Fibroblast of peridontal ligament (primary cell): ENCODE data around the gene AGR2.

Source experiments
- DNase-seq: peaks from one replicate; pipeline ENCODE4 v3.0.0-alpha.2; 2010; ENCODE audit errors: extremely low read depth

Gene AGR2

DNA sequence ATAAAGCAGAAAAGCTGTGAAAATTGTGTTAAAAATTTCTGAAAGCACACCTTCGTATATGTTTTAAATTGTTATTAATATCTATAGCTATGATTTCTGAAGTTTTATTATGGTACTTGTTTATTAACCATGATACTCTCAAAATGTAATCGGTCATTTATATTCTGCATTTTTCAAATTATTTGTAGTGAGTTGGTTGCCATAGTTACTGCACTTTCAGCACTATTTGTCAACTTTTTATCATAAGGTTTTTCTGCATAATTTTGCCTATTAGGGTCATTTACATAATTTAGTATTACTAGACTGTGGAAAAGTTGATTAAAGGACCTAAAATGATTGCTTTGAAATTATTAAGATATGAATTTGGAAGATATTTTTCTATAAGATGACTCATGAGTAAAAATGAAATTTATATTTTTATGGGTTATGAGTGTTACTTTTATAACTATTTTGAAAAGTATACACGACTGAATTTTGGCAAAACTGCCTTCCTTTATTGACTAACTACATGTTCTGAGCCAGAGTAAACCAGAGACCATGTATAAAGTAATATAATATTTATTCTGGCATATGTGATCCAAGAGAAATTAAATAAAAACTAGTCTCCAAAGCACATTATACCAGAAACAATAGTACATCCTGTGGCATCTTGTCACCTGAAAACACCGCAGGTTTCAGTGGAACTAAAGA is 7.9 kb upstream of the AGR2 start:
- no peak for DNase-seq

DNA sequence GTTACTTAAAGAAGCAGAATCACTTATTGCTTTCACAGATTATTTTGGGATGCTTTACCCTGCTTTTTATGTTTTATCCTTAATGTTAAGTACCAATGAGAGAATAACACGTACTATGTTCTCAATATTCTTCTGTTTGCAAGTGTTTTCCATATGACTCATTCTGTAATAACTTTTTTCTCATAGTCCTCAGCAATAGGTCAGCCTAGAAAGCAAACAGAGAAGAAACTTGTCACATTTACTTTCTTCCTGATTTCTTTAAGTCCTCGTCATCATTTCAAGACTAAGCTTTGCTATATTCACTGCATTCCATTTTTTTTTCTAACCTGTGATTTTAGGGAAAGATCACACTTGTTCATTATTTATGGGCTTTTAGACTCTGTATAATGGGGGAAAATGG is 6.8 kb upstream of the AGR2 start:
- DNase-seq, result peak; percentile 49

DNA sequence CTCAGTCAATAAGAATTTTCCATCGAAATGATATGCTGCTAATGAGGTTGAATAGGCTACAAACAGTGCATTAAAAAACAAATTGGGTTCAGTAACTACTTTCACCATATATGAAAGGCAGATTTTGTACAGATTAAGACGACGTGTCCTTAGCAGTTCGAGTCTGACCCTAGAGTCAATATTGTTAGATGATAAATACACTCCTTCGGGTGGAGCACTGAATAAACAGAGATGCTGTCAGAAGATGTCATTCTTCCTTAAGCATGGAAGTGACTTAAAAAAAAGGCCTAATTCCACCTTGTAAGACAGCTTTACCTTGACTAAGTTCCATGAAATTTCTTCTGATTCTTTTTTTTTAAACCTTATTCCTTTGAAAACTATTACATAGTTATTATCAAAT is 5.8 kb upstream of the AGR2 start:
- no peak for DNase-seq

DNA sequence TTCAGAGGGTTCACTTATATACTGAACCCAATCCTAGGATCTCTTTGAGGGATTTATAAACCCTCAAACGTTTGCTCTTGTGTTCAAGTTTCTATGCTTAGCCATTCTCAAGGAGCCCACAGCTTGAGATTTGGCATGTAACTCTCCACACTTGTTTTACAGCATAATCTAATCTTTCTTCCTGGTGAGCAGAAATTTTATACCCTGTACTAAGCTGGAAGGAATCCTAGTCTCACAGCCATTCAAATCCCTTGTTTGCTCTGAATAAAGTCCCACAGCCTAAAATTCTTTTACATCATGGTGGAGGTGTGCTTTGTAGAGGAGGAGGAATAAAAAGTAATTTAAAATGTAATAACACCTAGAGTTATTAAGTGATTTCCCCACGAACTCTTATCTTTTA is 5.3 kb upstream of the AGR2 start:
- DNase-seq, result no peak

DNA sequence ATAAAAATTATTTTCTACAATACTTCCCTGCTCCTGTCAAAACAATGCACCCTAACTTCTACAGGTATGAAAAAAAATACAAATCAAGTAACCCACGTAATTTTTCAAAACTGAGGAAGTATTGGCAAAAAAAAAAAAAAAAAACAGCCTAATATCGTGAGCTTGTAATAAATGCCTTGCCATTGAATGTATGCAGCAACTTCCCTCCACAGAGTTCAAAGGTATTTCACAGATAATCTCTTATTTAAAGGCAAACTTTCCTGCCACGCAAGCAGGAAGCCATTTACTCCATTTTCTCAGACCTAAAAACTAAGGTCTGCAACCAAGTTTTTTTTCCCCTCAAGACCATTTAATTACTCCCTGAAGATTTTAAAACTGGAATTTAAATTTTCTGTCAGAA is 642 bp upstream of the AGR2 start:
- no peak for DNase-seq

DNA sequence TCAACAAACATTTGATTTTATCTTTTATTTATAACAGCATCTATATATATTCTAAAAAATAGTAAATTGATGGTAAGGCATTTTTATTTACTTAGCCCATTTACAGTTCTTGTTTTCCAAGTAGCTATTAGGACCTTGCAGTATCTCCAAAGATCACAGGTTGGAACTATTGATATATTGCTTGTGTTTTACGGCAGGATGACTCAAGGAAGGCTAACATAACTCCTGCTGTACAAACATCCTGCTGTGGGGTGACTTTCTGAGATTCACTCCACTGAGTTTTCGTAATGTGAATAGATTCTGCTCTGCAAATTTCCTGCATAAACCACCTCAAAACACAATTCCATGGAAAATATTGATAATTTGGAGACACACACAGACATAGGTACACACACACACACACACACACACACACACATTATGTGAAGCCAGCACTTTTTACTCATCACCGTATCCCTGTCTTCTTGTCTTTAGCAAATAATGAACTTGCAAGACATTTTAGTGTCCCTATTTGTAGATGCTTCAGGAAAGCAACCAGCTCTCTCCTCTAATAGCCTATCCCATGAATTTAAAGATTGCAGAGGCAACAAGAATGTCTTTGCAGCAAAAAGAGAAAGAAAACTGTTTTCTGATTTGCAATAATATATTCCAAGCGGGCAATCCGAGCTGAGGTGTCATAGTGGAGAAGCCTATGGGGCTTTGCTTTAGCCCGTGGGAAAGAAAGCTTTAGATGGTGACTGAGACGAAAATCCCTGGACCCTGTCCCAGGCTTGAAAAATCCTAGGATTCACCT is 722 bp downstream of the AGR2 start:
- DNase-seq, result no peak

DNA sequence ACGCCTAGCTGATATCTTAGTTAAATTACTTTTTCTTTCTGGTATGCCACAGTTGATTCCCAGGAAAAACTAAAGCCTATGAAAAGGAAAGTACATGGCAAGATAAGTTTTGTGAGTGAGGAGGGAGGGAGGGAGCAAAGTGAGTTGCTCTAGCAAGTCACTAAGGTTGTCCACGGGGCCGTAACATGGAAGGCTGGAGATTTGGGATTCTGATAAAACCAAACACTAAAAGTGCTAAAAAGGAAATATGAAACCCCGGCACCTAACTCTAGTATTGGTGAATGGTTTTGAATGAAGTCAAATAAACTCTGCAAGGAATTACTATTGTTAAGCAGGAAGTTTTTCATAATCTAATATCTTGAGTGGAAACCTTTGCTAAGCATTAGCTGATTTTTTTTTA is 1.7 kb downstream of the AGR2 start:
- no peak for DNase-seq

DNA sequence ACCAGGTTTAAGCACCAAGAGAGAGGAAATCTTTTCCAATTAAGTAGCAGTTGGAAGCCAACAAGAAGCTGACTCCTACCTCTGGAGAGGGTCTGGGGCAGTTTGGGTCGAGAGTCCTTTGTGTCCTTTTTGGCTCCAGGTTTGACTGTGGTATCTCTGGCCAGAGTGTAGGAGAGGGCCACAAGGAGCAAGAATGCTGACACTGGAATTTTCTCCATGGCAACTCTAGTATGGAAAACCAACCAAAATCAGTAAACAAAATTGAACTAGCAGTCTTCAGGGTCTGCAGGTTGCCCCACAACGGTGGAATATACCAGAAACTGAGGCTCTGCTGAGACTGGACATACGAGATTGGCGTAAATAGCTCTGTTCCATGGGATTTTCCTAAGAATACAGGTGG is 3.2 kb downstream of the AGR2 start:
- no peak for DNase-seq

DNA sequence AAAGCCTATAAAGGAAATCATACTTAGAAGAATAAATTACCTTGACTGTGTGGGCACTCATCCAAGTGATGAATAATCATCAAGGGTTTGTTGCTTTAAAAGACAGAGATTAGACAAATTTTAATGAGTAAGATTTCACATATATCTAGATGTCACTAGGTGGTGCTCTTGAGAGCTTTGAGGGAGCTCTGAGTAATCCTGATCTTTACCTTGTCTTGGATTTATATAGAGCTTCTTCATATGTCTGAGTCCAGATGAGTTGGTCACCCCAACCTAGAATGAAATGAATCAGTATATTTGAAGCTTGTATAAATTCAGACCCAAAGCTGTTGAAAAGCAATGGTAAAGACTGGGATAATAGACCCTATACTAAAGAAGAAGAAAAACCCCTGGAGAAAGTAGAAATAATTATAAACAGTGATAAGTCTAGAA is 3.7 kb downstream of the AGR2 start:
- peak; percentile 67 for DNase-seq

DNA sequence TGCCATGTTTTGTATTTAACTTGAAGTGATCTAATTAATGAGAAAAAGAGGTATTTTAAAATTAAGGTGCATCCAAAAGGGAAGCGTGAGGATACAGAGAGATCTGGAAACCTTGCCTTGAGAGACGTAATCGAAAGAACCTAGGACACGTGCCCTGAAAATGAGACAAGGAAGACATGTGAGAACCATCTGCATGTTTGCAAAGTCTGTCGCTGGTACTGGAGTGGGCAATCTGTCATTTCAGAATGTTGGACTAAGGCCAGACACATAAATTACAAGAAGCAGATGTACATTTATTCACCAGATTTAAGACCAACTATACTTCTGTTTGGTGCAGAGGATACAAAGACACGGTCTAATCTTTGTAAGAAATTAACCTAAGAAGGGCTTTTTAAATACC is 9.2 kb downstream of the AGR2 start:
- DNase-seq, result no peak

DNA sequence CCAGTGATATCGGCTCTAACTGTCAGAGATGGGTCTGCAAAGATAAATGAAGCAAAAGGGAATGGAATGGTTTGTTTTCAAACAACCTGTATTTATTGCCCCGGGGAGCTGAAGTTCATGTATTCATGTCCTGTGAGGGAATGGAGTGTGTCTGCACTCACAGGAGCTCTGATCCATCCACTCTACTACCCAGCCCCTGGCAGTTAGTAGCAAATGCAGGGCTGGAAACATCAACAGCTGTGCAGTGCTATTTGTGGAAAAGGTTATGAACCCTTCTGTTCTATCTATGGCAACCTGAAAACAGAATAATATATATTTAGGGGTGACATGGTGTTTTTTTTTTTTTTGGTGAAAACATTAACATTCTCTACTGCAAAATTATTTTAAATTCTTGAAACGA is 9.8 kb downstream of the AGR2 start:
- DNase-seq, result no peak

DNA sequence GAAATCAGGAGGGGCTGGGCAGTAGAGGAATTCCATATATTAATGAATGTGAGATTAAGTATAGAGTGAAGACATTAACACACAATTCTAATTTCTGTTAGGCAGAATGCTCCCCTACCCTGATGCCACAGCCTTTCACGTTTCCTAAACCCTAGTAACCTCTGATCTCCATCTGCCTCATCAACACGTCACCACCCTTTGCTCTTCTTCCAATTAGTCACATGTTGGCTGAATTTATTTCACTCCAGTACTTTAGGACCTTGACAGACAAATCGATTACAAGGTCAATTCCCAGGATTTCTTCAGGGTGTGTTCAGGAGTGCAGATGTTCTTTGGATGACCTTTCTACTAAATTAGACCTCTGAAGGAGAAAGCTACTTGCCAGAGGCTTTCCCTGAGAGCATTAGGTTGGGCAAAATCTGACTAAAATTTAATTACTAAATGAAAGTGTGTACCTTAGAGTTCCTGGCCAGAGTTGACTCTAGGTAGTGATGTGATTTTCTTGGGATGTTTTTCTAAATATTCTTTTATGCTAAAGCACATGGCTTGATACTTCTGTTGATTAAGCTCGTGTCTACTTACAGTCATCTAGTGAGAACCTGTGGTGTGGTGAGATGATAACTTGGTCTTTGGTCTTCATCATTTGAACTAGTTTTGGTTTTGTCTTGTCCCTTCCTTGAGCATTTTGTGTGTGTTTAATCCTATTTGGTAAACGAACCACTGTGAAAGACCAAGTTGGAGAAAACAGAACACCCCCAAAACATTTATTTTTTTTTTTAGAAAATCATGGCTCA is 12.7 kb downstream of the AGR2 start:
- no peak for DNase-seq

DNA sequence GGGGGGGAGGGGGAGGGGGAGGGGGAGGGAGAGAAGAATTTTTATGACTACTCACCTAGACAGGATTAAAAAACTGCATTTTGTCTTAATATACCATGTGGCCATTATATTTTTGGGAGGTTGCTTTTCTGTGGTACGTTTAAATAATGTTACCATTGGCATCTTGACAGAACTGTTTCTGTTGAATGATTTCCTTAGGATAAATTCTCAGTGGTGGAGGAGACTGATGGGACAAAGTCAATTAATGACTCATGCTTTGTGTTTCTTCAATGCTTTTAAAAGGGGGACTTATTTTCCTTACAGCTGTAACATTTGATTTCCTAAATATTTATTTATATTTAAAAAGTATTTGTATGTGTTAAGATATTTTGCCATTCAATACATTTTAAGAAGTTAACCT is 13.7 kb downstream of the AGR2 start:
- no peak for DNase-seq

DNA sequence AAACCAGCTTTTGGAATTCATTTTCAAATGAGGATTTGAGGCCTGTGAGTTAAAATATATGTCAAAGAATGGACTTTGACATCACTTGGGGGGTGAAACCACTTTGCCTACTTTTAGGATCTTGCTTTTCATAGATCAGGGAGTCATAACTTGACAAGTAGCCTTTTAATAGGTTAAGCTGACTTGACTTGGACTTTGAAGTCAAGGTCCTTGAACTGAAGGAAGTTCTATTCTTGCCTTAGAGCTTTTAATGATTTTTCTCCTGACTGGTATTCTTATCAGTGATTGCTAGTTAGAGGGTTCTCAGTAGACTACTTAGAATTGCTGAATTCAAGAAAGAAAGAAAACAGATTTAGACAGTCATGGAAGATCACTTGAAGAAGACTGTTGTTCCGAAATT is 17.7 kb downstream of the AGR2 start:
- no peak for DNase-seq

DNA sequence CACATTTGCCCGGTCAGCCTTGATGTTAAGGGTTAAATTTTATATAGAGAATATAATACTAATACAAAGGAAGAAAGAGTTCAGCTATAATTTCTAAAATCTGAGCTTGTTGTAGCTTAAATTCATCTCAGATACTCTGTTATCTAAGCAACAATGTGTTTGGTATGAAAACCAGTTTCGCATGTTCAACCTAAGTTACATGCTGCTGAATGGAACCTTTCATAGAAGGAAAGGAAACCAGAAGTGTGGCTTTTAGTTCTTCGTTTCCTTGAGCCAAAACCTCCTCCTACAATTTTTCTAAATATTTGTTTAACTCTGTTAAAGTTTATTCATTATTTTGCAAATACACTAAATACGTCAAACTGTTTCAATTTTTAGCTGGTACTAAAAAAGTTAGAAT is 18.5 kb downstream of the AGR2 start:
- no peak for DNase-seq

DNA sequence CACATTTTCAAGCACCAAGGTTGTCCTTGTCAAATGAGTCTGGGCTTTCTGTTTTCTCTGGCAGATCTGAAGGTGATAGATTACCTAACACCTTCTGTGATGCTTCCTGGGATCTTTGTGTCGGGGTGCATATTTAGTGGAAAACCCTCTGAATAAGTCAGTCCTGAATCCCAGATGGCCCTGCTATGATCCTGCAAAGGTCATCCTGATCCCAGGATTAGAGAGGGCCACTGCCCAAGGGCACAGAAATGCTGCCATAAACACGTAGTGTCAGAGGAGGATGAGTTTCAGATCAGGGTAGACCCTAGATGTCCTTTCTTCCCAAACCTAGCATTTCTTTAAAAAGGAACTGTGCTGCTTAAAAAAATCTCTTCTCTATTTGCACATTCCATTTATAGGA is 19.0 kb downstream of the AGR2 start:
- no peak for DNase-seq

DNA sequence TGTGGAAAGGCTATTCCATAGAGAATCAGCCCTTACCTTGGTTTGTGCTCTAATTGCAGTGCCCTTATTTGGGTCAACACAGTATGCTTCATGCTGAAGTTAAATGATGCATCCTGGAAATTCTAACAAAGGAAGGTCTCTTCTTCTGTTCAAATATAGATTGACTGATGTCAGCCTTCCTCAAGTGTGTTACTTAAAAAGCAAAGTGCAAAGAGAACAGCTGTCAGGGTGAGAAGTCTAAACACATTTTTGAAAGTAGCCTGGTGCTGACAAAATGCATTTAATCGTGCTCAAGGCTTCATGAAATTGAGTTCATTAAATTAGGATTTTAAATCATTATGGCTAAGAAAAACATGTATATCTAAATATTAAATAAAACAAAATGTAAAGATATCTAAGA is 19.5 kb downstream of the AGR2 start:
- no peak for DNase-seq

DNA sequence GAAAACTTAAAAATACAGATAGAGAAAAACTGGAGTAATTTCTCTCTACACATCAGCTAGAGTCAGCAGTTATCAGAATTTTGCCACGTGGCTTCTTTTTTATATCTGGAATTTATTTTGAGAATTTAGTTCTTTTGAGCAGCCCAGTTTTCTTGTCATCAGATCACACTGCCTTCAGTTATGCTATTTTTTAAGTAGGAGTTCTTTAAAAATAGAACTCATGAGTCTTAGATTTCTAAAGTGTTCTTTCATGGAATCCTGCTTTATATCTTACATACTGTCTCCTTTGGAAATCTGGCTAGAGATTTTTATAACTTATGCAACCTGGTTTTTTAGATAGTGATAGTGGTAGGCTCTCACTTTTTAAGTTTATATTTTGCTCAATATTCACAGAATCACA is 24.2 kb downstream of the AGR2 start:
- no peak for DNase-seq

DNA sequence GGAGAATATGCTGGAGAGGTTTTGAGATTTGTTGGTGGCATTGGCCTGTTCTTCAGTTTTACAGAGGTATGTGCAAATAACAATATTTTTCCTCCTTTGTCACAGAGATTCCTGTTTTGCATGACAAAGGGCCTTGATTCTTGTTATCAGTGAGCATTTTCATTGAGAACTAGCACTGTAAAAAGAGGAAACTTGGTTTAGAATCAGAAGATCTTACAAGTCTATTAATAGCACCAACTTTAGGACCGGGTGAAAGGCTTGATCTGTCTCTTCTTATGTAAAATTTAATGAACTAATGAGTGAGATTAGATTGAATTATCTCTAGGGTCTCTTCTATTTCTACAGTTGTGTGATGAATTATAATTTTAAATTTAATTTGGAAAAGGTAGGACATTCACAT is 25.7 kb downstream of the AGR2 start:
- no peak for DNase-seq

DNA sequence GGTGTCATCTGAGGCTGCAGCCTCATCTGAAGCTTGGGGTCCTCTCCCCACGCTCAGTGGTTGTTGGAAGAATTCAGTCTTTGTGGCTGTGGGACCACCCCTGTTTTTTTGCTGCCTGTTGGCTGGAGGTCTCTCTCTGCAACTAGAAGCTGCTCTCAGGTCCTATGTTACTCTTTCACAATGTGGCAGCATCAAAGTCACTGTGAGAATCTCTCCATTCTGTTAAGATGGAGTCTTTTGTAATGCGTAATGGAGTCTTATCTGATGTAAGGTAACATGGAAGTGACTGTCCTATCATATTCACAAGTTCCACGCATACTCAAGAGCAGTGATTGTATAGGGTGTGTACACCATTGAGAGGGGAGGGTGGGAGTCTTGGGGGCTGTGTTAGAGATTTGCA is 26.3 kb downstream of the AGR2 start:
- DNase-seq, result no peak

DNA sequence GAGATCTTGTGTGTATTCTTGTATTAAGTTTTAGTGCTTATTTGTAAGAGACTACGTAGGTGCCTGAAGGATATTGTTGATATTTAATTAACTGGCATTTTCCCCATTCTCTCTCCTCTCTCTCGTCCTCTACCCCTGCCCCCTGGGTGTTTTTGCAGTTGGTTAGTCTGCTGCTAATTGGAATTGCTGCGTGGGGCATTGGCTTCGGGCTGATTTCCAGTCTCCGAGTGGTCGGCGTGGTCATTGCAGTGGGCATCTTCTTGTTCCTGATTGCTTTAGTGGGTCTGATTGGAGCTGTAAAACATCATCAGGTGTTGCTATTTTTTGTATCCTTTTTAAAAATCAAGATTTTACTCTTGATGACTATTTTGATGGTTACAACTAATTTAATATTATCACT is 28.7 kb downstream of the AGR2 start:
- no peak for DNase-seq

DNA sequence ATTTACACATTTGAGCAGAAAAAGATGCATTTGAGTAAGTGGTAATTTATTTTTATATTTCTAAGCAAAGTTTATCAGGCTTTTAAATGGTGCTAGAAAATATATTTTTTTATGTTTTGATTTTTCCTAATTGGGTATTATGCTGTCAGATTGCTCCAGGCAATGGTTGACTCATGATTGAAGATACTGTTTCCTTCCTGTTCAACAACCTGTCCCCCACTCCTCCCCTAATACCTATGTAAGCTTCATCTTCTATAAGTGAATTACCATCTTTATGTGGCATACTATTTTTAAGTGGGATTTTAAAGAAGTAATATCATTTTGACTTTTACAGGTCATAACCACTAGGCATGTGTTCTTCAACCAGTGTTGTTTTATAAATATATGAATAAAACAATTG is 29.8 kb downstream of the AGR2 start:
- no peak for DNase-seq

DNA sequence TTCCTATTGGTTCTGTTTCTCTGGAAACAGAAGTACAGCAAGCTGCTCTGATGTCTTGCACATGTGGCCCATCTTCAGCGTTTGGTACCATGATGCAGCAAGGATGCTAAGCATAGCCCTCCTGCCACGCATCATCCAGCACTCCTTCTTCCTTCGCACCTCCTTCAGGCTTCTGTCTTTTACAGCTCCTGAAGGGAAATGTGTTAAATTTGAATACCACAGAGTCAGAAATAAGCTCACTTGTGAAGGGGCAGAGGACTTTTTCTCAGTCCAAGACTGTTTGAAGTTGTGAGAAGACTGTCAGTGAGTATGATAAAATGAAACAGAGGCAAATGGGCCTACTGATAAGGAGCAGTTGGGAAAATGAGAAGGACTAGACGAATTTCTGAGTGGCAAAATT is 30.5 kb downstream of the AGR2 start:
- no peak for DNase-seq
